SIG-M5 (cell line): ENCODE data around the gene GJD3.
"Not testable (repeated sequence)": the region's sequence is repeated elsewhere in the genome, so short reads cannot be mapped to it uniquely, and the experiment has no call there.

Experiments used
- DNase-seq: peaks from one replicate; lab custom pipeline; 2025; lab: John Stamatoyannopoulos, UW

GJD3 gene

GRCh38 chr17:40364121-40364861 lies at the start of gene GJD3:
TSS of gene GJD3 (minus strand) at chr17:40364737. CDS start at chr17:40363815, 922 bp downstream.
- DNase-seq: no peak

GRCh38 chr17:40414312-40414711 lies 49.8 kb upstream of the GJD3 start:
- DNase-seq: not testable (repeated sequence)

- no peak for DNase-seq
Observed at GRCh38 chr17:40412880-40413279, 48.3 kb upstream of the GJD3 start.

GRCh38 chr17:40411821-40412220 lies 47.3 kb upstream of the GJD3 start:
- no peak for DNase-seq

- no peak for DNase-seq
Observed at GRCh38 chr17:40410082-40410481, 45.5 kb upstream of the GJD3 start.

- not testable (repeated sequence) for DNase-seq
Observed at GRCh38 chr17:40409540-40409939, 45.0 kb upstream of the GJD3 start.

GRCh38 chr17:40407460-40407859 lies 42.9 kb upstream of the GJD3 start:
- no peak for DNase-seq

- DNase-seq: no peak
Observed at GRCh38 chr17:40404003-40404402, 39.5 kb upstream of the GJD3 start.

- DNase-seq: no peak
Observed at GRCh38 chr17:40402668-40403067, 38.1 kb upstream of the GJD3 start.

GRCh38 chr17:40399185-40399584 lies 34.6 kb upstream of the GJD3 start:
- no peak for DNase-seq

GRCh38 chr17:40386555-40386954 lies 22.0 kb upstream of the GJD3 start:
- not testable (repeated sequence) for DNase-seq

GRCh38 chr17:40382251-40382650 lies 17.7 kb upstream of the GJD3 start:
- no peak for DNase-seq

GRCh38 chr17:40378966-40379365 lies 14.4 kb upstream of the GJD3 start:
- DNase-seq: no peak

- no peak for DNase-seq
Observed at GRCh38 chr17:40377832-40378231, 13.3 kb upstream of the GJD3 start.

GRCh38 chr17:40376541-40376940 lies 12.0 kb upstream of the GJD3 start:
- not testable (repeated sequence) for DNase-seq

GRCh38 chr17:40375786-40376185 lies 11.2 kb upstream of the GJD3 start:
- DNase-seq: not testable (repeated sequence)

GRCh38 chr17:40374821-40375498 lies 10.4 kb upstream of the GJD3 start:
- DNase-seq: no peak

GRCh38 chr17:40373999-40374398 lies 9.5 kb upstream of the GJD3 start:
- DNase-seq: no peak

GRCh38 chr17:40373324-40373723 lies 8.8 kb upstream of the GJD3 start:
- DNase-seq: no peak

GRCh38 chr17:40372644-40373043 lies 8.1 kb upstream of the GJD3 start:
- DNase-seq: not testable (repeated sequence)

GRCh38 chr17:40372031-40372430 lies 7.5 kb upstream of the GJD3 start:
- DNase-seq: no peak

GRCh38 chr17:40371261-40371929 lies 6.9 kb upstream of the GJD3 start:
- no peak for DNase-seq

- DNase-seq: no peak
Observed at GRCh38 chr17:40369923-40370322, 5.4 kb upstream of the GJD3 start.
